ENCODE results near the gene DDX19B. TPM values are rescaled to one million over a fixed set of nuclear protein-coding genes. Genes with fewer than 3 reads are reported as not detected.

Gene DDX19B
- total RNA-seq, 1 donor from 2014 or later = 10.4 TPM

GRCh38 chr16:70348991-70349390 lies 50.0 kb downstream of the DDX19B start:
- DNase-seq (ENCODE audit: low spot score) = no peak

- no peak for DNase-seq (ENCODE audit: low spot score)
Observed at GRCh38 chr16:70349783-70350182, 50.8 kb downstream of the DDX19B start.

DNA sequence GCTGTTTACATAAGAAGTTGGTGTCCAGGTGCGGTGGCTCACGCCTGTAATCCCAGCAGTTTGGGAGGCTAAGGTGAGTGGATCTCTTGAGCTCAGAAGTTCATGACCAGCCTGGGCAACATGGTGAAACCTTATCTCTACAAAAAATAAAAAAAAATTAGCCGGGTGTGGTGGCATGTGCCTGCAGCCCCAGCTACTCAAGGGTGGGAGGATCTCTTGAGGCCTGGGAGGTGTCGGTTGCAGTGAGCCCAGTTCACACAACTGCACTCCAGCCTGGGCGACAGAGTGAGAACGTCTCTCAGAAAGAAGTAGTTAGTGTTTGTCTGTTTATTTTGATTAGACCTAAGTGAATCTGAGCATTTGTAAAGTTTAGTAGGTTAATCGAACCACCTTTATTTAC lies 60.6 kb downstream of the DDX19B start:
- DNase-seq (ENCODE audit: low spot score) = no peak

GRCh38 chr16:70364399-70364798 lies 65.4 kb downstream of the DDX19B start:
- DNase-seq (ENCODE audit: low spot score) = no peak

DNA sequence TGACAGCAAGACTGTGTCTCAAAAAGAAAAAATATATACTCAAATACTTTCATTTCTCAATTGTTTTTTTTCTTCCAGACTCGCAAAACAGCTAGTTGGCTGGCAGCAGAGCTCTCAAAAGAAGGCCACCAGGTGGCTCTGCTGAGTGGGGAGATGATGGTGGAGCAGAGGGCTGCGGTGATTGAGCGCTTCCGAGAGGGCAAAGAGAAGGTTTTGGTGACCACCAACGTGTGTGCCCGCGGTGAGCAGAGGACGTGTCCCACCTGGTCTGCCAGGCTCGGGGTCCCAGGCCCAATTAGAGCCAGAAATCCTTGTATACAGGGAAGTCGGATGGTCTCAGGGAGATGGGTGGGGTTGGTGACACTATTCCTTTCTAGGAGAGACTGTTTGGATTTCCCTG lies 71.2 kb downstream of the DDX19B start:
- peak; percentile 19 for DNase-seq (ENCODE audit: low spot score)

DNA sequence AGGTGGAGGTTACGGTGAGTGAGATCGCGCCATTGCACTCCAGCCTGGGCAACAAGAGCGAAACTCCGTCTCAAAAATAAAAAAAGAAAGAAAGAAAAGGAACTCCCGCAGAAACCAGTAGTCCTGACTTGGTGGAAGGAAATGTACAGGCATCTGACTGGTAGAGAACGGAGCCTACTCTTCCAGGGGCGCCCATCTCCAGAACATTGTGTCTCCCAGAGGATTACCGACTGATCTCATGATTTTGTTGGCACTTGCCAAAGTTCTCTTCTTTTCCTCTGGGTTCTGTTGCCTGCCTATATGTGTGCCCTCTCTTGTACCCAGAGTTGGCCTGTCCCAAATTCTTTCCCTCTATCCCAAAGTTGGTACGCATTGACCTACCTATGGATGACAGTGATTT lies 71.9 kb downstream of the DDX19B start:
- DNase-seq (ENCODE audit: low spot score) = no peak

GRCh38 chr16:70372921-70373728 lies 74.1 kb downstream of the DDX19B start:
- no peak for DNase-seq (ENCODE audit: low spot score)

DNA sequence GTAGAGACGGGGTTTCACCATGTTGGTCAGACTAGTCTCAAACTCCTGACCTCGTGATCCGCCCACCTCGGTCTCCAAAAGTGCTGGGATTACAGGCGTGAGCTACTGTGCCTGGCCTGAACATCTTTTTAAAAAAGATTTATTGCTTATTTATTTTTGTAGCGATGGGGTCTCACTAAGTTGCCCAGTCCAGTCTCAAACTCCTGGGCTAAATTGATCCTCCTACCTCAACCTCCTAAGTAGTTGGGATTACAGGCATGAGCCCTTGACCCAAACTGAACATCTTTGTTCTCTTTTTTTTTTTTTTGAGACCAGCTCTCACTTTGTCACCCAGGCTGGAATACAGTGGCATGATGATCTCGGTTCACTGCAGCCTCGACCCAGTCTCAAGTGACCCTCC lies 75.2 kb downstream of the DDX19B start:
- no peak for DNase-seq (ENCODE audit: low spot score)

GRCh38 chr16:70375636-70376611 lies 76.9 kb downstream of the DDX19B start:
- DNase-seq (ENCODE audit: low spot score) = no peak

DNA sequence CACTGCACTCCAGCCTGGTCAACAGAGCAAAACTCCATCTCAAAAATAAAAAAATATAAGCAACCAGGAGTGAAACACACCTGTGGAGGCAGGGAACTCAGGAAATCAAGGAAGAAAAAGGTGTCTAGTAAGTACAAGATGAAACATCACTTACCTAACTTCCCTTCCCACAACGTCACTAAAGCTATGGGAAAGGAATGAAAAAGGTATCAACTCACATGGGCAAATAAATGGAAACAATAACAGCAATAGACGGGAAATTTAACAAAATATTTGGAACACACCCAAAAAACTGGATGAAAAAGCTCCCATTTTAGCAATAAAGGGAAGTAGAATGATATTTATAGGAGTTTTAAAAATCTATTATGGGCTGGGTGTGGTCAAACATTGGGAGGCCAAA lies 78.8 kb downstream of the DDX19B start:
- DNase-seq (ENCODE audit: low spot score) = no peak

GRCh38 chr16:70378869-70379493 lies 80.0 kb downstream of the DDX19B start:
- no peak for DNase-seq (ENCODE audit: low spot score)

GRCh38 chr16:70380248-70380918 lies 81.4 kb downstream of the DDX19B start:
- peak; percentile 73 for DNase-seq (ENCODE audit: low spot score)

GRCh38 chr16:70380919-70381603 lies 82.1 kb downstream of the DDX19B start:
- DNase-seq (ENCODE audit: low spot score) = peak; percentile 99

DNA sequence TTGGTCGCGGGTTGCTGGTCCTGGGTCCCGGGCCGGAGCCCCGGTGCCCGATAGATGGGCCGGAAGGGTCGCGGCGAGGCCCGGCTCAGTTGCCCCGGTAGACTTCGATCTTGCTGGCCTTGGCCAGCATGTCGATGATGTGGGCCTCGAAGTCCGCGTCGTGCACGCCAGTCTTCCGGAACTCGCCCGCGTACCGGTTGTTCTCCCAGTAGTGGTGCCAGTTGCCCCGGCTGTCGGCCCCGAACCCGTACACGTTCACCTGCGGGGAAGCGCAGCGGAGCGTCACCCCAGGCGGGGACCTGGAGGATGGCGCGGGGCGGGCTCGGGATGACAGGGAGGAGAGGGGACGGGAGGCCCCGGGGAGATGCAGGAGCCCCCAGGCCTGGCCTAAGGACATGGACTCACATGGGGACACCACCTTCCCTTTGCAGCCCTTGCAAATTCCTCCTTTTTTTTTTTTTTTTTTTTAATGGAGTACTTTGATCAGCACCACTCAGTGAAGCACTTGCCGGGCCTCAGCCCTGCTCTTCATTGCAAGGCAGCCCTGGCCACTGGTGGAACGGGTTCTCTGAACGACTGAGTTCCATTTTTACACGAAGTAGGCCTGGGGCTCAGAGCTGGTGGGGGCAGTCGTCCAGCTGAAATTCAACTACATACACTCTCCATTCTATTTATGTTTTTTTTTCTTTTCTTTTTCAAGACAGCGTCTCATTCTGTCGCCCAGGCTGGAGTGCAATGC lies 82.8 kb downstream of the DDX19B start:
- no peak for DNase-seq (ENCODE audit: low spot score)

DNA sequence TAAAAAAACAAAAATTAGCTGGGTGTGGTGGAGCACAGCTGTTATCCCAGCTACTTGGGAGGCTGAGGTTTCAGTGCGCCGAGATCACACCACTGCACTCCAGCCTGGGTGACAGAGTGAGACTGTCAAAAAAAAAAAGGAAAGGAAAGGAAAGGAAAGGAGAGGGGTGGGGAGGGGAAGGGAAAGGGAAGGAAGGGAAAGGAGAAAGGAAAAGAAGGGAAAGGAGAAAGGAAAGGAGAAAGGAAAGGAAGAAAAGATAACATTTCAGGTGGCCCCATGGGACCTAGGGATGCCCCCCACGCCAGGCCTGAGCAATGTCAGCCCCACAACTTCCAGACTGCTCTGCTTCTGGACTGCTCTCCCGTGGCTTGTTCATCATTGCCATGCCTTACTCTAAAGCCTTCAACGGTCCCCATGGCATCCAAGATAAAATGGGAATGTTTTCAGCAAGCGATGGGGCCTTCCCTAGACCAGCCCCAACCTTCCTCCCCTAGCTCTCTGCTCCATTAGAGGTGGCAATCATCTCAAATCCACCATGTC lies 84.5 kb downstream of the DDX19B start:
- DNase-seq (ENCODE audit: low spot score) = no peak

Other genes with a start within 250 kb of the DDX19B start
- 10.8 TPM for gene PDPR, start 184.9 kb upstream of the DDX19B start, total RNA-seq (ENCODE audit: insufficient read depth, low replicate concordance)
- gene CLEC18C, start 125.4 kb upstream of the DDX19B start, total RNA-seq (ENCODE audit: insufficient read depth, low replicate concordance) = 0.96 TPM
- gene EXOSC6, start 47.2 kb upstream of the DDX19B start, total RNA-seq (ENCODE audit: insufficient read depth, low replicate concordance) = 33.0 TPM
- 51.3 TPM for gene AARS1, start 9.7 kb upstream of the DDX19B start, total RNA-seq (ENCODE audit: insufficient read depth, low replicate concordance)
- 54.7 TPM for gene DDX19A, start 47.7 kb downstream of the DDX19B start, total RNA-seq (ENCODE audit: insufficient read depth, low replicate concordance)
- gene ST3GAL2, start 139.9 kb downstream of the DDX19B start, total RNA-seq (ENCODE audit: insufficient read depth, low replicate concordance) = 21.7 TPM
- gene FCSK, start 155.4 kb downstream of the DDX19B start, total RNA-seq (ENCODE audit: insufficient read depth, low replicate concordance) = 6.5 TPM
- 42.6 TPM for gene COG4, start 224.4 kb downstream of the DDX19B start, total RNA-seq (ENCODE audit: insufficient read depth, low replicate concordance)
- gene SF3B3, start 224.6 kb downstream of the DDX19B start, total RNA-seq (ENCODE audit: insufficient read depth, low replicate concordance) = 64.0 TPM